ENCODE results near the gene CYTH3. TPM values are rescaled to one million over a fixed set of nuclear protein-coding genes. Genes with fewer than 3 reads are reported as not detected.
A peak's percentile ranks its signal among the peaks of the same experiment; 100 is the strongest.

The CYTH3 gene
- total RNA-seq, 1 donor from 2014 or later: 14.9 TPM

DNA sequence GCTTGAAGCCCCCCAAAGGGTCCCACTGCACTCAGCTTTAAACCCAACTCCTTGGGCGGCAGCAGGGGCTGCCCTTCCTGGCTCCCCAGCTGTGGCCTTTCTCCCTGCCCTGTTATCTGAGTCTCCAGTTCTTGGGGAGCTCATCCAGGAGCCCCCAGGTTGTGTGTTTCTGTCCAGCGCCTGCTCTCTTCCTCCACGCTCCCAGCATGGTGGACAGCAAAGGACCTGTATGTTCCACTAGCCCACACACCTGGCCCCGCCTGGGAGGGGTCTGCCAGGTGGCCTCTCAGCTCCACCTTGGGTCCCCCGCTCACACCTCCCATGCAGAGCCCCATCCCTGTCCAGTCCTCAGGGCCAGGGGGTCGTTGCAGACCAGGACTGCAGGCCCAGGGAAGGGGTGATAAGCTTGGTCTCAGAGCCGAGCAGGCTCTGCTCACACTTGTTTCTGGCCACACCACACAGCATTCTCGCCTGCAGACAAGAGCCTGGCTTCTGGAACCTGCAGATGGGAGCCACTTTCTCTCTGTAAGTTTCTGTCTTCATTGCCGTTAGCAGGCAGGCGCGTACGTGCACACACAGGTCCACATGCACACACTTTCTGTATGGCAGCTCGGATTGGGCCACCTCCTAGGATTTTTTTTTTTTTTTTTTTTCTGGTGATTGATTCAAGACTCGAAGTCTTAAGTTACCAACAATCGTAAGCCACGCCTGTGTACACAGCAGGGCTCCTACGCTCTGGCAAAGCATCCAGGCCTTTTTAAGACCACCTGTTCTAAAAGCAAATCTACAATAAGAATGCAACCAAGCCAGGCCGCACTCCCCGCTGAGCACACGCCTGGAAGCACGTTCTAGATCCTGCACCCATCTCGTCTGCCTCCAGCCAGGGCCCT is 104.6 kb downstream of the CYTH3 start:
- DNase-seq (ENCODE audit: low spot score): no peak

DNA sequence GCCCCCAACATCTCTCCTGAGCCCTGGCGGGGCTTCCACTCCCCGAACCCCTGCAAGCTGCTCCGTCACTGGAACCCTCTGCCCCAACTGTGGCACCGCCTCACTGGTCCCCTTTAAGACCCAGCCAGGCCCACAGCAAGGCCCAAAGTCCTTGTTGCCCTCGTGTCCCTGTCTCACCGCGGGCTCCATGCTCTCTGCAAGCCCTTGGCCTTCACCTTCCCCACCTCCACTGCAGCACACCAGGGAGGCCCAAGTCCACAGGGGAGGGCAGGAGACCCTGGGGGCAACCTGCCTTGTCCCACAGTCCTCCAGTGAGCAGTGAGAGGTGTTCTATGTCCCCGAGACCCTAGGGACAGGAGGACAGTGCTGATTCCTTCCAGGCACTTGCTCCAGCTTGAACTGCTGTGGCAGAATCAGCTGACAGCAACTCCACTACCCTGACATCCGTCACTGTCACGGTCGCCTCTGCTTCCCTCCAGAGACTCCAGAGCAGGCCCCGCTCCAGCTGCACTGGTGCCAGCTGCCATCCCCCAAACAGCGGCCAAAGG is 105.3 kb downstream of the CYTH3 start:
- no peak for DNase-seq (ENCODE audit: low spot score)

DNA sequence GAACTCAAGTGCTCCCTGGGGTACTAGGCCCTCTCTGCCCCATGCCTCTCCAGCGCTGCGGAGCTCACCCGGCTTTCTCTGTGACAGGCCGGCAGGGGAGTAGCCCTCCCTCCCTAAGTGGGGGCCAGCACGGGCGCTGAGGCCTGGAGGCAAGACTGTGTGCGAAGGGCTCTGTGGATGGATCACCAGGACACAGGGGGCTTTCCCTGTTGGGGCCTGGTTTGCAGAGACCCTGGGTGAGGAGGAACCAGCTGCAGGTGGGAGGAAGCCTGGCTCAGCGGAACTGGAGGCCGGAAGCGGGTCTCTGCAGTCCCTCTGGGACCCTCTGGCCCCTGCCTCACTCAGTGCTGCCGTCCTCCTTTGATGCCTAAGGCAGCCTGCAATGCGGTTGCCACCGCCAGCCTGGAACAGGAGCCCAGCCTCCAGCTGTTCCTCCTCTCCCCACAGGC is 106.0 kb downstream of the CYTH3 start:
- no peak for DNase-seq (ENCODE audit: low spot score)

GRCh38 chr7:6165521-6166320 is 106.7 kb downstream of the CYTH3 start:
- no peak for DNase-seq (ENCODE audit: low spot score)

DNA sequence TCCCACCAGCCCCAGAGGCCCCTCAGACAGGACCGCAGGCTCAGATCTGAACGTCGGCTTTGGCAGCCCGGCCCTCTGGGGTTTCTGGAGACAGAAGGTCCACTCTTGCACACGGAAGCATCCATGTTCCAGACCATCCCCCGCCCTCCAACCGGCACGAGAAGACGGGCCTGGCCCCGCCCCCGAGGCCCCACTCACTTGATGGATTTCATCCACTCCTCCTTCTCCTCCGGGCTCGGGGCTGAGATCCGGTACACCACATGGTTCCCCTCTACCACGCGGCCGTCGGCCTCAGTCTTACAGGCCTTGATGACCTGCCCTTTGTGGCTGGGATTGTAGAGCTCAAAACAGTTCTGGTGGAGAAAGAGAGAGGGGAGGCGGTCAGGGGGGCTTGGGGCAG is 107.3 kb downstream of the CYTH3 start:
- no peak for DNase-seq (ENCODE audit: low spot score)

DNA sequence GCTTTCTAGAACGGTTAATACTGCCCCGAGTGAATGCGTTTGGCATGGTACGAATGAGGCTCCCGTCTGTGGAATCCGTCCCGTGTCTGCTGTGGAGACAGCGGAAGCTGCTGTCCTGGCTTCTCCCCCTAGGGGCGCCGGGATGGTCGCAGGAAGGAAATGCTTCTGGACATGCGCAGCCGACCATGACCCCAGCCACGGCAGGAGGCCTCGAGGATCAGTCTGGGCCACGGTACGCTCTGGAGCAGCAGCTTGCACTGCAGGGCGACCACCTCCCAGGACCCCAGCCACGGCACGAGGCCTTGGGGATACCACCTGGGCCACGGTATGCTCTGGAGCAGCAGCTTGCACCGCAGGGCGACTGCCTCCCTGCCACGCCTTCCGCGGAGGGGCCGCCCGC is 107.9 kb downstream of the CYTH3 start:
- DNase-seq (ENCODE audit: low spot score): no peak

DNA sequence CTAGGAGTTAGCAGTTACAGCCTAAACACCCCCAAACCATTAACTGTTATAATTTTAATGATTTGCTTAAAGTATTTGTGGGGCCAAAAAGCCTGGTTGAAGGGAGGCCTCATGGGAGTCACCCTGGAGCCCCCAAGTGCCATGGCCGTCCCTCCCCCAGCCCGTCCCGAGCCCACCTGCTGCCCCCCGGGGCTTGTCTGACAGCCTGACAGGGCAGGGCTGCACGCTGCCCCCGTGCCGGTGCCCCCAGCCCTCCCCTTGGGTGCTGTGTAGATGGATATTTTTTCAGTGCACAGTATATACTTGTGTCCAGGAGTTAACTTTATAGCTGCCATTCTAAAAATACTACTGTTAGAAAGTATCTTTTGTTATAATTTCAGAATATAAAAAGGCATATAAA is 108.4 kb downstream of the CYTH3 start:
- DNase-seq (ENCODE audit: low spot score): no peak

DNA sequence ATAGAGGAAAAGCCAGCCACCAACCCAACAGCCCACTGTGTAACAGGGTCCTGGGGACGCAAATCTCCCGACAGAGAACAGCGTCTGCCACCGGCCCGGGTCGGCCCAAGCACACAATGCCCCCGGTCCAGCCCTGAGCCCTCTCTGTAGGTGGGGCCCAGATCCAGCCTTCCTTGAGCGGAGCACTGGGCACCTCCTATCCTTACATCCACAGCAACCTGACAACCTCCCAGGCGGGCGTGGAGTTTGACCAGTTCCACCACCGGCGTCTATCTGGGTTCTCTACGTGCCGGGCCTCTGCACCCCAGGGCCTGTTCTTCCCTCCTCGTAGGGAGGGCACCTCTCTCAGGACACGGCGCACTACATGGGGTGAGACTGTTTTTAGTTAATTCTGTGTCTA is 109.0 kb downstream of the CYTH3 start:
- DNase-seq (ENCODE audit: low spot score): no peak

DNA sequence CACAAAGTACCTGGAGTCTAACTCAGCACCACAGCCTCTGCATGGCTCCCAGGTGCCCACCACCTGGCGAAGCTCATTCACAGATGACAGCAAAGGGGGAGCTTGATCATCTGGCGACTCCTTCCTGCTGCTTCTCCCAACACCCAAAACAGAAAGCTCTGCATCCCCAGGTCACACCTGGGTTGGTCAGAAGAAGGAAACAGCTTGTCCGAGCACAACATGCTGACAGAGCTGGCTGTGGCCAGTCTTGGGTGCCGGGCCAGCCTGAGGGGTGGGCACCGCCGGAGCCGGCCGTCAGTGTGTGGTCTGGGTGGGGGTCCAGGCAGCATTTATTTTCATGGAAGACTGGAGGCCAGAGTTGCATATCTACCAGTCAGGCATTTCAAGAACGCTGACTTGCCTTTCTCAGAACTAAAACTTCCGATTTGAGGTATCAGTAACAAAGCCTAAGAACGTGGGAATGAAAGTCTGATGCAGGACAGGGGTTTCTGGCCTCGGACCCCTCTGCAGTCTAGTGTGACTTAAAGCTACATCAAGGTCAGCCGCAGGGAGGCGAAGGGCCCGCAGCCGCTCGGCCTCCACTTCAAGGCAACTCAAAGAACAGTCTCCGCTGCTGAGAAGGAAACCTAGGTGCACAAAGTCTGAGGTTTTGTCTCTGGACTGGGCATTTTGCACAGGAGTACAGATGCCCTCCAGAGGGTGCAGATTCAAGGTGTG is 109.6 kb downstream of the CYTH3 start:
- DNase-seq (ENCODE audit: low spot score): no peak

DNA sequence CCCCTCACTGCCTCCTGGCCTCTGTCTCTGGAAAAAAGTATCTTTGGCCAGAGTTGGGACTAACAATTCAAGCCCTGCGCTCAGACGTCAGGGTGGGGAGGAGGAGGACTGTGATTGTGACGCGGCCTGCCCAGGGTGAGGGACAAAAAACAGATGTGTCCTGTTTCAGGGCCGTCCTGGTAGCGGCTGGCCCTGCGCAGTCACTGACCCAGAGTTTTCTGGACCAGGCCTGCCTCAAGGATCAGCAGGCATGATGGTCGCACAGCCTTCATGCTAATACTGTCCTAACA is 110.1 kb downstream of the CYTH3 start:
- no peak for DNase-seq (ENCODE audit: low spot score)

DNA sequence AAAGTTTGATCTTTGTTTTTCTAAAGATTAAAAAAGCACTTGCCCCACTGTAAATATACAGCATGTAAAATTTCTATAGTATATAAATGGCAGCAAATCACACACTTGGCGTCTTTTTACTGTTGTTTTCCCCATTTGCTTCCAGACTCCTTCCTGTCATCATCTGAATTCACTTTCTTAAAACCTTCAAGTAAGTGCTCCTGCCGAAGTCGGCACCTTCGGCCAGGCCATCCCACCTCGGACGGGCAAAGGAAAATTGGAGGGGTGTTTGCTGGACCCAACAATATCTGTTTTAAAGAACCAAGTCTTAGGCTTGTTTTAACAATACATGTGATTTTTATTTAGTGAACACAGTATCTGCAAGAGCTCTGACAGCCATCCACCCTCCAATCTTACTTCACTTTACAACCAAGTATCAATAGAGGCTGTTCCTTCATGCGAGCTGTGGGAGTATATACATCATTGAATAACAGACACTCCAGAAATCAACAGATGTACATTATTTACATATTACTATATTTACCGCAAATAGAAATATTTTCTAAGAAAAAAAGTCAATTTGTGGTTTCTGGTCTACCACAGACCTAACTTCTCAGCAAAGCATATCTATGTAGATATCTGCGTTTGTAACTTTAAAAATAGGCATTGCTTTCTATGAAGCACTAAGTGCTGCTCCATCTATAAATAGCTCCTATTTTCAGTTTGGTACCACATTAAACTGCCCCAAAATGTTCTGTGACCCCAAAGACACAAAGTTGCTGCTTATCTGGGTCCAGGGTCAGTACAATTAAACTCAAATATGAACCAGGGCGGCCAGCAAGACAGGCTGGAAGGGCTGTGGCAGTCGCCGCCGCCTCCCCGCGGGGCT is 110.7 kb downstream of the CYTH3 start:
- no peak for DNase-seq (ENCODE audit: low spot score)

DNA sequence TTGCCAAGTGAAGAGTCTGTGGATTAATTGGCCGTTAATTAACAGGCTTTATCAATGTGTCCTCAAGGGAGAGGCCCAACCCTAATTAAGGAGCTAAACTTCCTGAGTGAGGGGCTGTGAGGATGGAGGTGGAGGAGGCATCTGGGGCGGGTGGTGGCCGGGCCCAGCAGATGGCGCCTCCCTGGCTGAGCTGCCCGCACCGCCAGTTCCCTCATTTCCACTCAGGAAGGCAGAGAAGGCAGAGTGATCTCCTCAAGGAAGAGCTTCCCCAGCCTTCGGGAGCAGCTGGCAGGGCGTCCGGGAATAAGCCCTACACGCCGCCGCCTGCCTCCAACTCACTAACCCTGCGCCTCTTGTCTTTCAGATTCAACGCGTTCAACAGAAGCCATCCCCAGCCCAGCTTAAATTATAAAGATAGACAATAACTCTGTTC is 112.2 kb downstream of the CYTH3 start:
- peak; percentile 66 for DNase-seq (ENCODE audit: low spot score)

DNA sequence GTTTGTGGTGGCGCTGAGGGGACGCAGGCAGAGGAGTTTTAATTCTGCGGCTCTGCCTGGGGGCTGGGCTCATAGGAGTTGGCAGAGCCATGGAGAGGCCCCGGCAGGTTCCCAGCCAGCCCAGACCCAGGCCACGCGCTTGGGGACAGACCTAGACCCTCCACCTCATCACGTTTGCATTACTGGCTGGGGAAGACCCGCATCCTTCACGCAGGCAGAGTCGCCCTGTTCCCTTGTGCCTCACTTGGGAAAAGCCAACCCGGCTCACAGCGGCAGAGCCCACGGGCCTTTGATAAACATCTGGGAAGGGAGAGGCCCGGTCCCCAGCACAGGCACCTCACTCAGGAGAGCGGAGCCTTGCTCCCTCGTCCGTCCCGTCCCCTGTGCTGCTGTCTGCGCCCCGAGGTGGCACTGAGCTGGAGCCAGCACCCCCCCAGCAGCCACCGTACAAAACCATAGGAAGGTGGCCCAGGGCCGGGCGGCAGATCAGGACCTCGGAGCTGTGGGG is 112.8 kb downstream of the CYTH3 start:
- DNase-seq (ENCODE audit: low spot score): no peak

- DNase-seq (ENCODE audit: low spot score): no peak
Measured at GRCh38 chr7:6159097-6159483, 113.3 kb downstream of the CYTH3 start.

- DNase-seq (ENCODE audit: low spot score): no peak
Measured at GRCh38 chr7:6158424-6159096, 113.9 kb downstream of the CYTH3 start.

DNA sequence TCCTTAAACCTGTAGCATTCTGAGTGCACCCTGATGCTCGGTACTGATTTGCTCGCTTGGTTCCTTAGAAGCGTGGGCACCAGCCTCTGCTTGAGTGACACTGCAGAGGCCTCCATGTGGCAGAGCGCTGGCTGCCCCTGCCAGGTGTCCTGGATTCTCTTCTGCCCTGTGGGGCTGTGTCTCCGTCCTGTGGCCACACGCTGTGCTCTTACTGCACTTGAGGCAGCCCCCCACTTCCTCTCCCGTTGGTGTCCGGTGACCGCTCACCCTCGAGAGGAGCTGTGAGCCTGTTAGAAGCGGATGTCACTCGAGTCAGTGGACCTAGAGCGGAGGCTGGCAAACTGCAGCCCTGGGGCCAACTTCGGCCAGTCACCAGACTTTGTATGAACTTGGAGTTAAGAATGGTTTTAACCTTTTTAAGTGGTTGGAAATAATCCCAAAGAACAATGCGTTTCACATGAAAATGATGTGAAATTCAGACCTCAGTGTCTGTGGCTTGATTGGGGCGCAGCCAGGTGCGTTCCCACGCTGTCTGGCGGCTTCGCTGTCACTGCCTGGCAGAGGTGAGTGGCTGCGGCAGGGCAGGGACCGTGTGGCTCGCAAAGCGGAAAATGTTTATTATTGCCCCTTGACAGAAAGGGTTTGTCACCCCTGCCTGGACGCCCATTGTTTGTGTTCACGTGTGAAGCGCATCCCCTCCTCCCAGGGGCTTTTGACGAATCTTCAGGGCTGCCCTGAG is 114.6 kb downstream of the CYTH3 start:
- DNase-seq (ENCODE audit: low spot score): no peak

GRCh38 chr7:6156734-6157133 is 115.7 kb downstream of the CYTH3 start:
- no peak for DNase-seq (ENCODE audit: low spot score)

DNA sequence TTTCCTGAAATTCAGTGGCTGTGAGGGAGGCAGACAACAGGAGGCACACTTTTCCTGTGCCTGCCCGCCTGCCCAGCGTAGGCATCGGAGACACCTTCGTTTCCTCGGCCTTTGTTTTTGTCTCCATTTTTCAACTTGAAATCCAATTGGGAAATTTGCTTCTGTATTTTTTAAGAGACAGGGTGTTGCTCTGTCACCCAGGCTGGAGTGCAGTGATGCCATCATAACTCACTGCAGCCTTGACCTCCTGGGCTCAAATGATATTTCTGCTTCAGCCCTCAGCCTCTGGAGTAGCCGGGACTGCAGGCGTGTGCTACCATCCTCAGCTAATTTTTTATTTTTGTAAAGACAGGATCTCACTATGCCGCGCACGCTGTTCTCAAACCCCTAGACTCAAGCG is 116.8 kb downstream of the CYTH3 start:
- DNase-seq (ENCODE audit: low spot score): no peak

GRCh38 chr7:6154542-6155404 is 117.7 kb downstream of the CYTH3 start:
- DNase-seq (ENCODE audit: low spot score): no peak

Measured in ureter (tissue), 1 donor.